ENCODE data around the gene RASAL2.

RASAL2 gene

DNA sequence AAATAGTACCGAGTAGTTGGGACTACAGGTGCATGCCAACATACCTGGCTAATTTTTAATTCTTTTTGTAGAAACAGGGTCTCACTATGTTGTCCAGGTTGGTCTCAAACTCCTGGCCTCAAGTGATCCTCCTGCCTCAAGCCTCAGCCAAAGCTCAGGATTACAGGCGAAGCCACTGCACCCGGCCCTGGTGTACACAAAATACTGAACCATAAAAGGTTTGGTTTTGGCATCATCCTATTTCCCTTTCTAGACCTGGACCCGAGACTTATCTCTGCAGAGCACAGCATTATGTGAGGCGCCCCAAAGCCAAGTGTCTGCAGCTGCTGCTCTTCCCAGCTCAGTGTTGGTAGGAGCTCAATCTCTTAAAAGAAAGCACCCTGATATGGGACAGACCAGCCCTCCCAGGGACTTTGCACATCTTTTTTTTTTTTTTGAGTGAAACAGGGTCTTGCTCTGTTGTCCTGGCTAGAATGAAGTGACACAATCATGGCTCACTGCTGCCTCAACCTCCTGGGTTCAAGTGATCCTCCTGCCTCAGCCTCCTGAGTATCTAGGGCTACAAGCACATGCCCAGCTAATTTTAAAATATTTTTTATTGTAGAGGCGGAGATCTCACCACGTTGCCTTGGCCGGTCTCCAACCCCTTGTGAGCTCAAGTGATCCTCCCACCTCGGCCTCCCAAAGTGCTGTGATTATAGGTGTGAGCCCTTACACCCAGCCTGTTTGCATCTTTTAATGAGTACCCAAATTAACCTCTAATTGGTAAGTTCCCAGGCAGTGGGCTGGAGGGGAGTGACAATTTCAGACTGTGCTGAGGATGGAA is 439.4 kb downstream of the RASAL2 start:
- no peak for TF ChIP-seq ZNF274 (IDR thresholded peaks at IDR 0.05; ENCODE audit: low read depth, low read length)
- no peak overlapping the region for H3K4me3 ChIP-seq (ENCODE audit: low read length)
